Posterior cingulate gyrus (tissue), 11 donors: ENCODE data around the gene DBNDD1.
A peak's percentile ranks its signal among the peaks of the same experiment; 100 is the strongest.
"Not testable (repeated sequence)": the region's sequence is repeated elsewhere in the genome, so short reads cannot be mapped to it uniquely, and the experiment has no call there.

Experiments
- DNase-seq, 10 donors: peaks; one replicate each; pipeline versions ENCODE4 v3.0.0 to v3.0.0-alpha.2; 2020 to 2021; ENCODE audit warnings: mixed read lengths in 3 of 10
- intact Hi-C: fragments of 100-400 bp; cut with DNase I; formaldehyde crosslinking; loops from one replicate; pipeline ENCODE4 v1.15.1; 2023

DBNDD1 gene, protein sequence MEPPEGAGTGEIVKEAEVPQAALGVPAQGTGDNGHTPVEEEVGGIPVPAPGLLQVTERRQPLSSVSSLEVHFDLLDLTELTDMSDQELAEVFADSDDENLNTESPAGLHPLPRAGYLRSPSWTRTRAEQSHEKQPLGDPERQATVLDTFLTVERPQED

DNA sequence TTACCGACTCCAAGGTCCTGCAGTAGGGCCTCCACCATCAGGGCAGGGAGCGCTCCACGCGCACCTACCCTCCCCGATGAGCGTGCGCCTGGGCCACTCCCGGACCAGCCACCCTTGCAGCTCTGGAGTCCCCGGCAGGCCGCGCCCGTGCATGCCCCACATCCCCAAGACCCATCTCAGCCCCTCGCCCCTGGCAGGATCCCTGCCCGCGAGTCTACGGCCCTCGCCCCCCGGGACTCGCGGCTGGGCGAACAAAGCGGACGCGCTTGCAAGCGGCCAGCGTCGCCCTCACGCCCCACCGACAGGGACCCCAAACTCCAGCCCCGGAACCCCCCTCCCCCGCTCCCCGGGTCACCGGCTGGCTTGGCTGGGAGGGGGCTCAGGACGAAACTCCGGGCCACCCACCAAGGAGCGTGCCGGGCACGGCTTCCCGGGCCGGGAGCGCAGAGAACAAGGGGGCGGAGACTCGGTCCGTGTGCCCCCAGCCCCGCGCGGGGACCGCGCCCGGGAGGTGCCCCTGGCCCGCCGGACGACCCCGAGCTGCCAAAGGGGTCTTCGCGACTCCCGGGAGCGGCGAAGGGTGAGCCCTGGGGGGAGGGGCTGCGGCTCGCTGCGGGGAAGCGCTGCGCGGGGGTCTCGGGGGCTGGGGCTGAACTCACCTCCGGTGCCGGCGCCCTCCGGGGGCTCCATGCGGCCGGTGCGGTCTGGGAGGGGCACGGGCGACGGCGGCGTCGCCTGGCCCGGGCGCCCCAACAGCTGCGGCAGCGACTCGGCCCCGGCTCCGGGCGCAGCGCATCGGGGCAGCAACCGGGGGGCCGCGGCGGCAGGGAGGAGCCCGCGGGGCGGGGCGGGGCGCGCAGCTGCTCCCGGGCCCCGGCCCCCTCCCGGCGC is at the start of gene DBNDD1:
DBNDD1 (minus strand) TSS at position 805 of the 891 bp plus-strand sequence; CDS start at position 690, 115 bp downstream.
- intact Hi-C loops, result loop anchor here (5.0 kb wide), 1 partner anchor 47 kb away; no protein-coding TSS in a partner anchor
- peak in 5 of 10 donors; percentile 40 to 90 (median 53) for DNase-seq

DNA sequence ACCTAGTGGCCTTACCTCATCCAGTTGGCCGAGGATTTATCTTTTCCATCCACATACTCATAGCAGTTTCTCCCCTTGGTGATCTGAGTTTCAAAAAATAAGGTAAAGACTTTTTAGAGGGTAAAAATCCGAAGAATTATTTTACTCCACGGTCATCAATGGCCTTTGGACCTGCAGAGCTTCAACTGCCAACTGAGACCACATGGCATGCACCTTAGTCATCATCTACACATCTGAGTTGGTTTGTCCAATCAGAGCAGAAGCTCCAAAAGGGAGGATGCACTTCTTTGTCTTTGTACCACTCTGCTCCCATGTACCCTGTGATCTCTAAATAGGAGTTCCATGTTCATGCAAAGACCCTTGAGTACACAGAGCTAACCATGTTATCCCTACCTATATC is 42.2 kb upstream of the DBNDD1 start:
- DNase-seq, result no peak
- intact Hi-C loops, result no loop called here

DNA sequence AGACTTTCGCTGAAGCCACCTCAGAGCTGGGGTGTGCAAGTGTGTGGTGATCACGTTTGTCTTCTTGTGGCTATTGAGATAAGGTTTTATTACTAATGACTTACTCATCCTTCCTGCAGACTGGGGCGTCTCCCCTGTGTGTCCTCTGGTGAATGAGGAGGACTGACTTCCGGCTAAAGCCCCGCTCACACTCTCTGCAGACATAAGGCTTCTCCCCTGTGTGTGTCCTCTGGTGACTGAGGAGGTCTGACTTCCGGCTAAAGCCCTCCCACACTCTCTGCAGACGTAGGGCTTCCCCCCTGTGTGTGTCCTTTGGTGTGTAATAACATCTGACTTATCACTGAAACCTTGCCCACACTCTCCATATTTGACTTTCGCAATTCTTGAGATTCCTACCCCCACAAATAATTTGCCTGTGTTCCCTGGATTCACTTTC is 38.5 kb upstream of the DBNDD1 start:
- intact Hi-C loops, result no loop called here
- peak in 1 of 10 donors; percentile 1 for DNase-seq

DNA sequence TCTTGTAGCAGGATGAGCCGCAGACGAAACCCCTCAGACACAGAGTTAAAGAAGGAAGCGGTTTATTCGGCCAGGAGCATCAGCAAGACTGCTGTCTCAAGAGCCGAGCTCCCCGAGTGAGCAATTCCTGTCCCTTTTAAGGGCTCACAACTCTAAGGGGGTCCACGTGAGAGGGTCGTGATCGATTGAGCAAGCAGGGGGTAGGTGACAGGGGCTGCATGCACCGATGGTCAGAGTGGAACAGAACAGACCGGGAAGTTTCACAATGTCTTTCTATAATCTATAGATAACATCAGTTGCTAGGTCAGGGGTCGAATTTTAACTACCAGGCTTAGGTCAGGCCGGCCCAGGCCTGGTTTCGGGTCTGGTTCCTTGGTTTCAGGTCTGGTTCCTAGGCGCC is 37.3 kb upstream of the DBNDD1 start:
- intact Hi-C loops, result not testable (repeated sequence)
- peak in 1 of 10 donors; percentile 24 for DNase-seq

DNA sequence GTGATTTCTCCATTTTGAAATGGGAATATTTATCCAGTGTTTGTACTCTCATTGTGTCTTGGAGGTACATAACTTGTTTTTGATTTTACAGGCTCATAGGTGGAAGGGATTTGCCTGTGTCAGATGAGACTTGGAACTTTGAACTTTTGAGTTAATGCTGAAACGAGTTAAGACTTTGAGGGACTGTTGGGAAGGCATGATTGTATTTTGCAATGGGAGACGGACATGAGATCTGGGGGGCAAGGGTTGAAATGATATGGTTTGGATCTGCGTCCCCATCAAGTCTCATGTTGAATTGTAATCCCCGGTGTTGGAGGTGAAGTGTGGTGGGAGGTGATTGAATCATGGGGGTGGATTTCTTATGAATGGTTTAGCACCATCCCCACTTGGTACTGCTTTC is 36.1 kb upstream of the DBNDD1 start:
- DNase-seq, result no peak
- intact Hi-C loops, result no loop called here

DNA sequence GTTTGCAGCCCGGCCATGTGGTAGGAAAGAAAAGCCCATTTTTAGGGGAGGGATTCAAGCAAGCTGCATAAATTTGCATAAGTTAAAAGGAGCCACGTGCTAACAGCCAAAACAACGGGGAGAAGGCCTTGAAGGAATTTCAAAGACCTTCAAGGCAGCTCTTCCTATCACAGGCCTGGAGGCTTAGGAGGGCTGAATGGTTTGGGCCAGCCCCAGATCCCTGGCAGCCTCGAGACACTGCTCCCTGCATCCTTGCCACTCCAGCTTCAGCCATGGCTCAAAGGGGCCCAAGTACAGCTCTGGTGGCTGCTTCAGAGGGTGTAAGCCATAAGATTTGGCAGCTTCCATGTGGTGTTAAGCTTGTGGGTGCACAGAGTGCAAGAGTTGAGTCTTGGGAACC is 35.3 kb upstream of the DBNDD1 start:
- DNase-seq, result peak in 1 of 10 donors; percentile 24
- intact Hi-C loops, result no loop called here

DNA sequence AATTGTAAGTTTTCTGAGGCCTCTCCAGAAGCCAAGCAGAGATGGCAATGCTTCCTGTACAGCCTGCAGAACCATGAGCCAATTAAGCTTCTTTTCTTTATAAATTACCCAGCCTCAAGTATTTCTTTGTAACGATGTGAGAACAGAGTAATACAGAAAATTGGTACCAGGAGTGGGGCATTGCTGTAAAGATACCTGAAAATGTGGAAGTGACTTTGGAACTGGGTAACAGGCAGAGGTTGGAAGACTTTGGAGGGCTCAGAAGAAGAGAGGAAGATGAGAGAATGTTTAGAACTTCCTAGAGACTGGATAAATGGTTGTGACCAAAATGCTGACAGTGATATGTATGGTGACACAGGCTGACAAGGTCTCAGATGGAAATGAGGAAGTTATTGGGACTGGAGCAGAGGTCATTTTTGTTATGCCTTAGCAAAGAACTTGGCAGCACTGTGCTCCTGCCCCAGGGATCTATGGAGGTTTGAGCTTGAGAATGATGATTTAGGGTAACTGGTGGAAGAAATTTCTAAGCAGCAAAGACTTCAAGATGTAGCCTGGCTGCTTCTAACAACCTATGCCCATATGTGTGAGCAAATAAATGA is 34.7 kb upstream of the DBNDD1 start:
- intact Hi-C loops, result no loop called here
- peak in 1 of 10 donors; percentile 4 for DNase-seq

DNA sequence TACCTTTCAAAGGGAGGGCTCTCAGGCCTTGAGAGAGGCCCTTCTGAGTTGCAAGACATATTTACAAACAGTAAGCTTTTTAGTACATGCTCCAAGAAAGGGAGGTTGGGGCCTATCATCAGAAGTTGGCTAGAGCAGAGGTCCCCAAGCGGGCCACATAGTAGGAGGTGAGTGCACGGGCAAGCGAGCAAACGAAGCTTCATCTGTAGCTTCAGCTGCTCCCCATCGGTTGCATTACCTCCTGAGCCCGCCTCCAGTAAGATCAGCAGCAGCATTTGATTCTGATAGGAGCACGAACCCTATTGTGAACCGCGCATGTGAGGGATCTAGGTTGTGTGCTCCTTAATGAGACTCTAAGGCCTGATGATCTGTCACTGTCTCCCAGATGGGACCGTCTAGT is 31.7 kb upstream of the DBNDD1 start:
- intact Hi-C loops, result no loop called here
- peak in 1 of 10 donors; percentile 38 for DNase-seq

DNA sequence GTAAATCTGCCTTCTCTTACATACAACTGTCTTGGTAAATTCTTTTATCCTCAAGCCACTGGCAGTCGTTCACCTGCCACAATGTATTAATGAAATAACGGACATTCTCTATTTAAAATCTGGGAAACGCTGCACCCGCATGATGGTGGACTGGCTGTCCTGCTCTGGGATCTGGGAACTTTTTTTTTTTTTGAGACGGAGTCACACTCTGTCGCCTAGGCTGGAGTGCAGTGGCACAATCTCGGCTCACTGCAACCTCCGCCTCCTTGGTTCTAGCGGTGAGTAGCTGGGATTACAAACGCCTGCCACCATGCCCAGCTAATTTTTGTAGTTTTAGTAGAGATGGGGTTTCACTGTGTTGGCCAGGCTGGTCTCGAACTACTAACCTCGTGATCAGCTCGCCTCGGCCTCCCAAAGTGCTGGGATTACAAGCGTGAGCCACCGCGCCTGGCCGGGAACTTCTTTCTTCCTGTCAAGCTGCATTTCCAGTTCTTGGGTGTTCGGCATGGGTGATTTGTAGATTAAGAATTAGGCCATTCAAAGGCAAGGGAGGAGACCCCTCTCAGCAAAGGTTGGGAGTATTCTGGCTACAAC is 29.6 kb upstream of the DBNDD1 start:
- peak in 1 of 10 donors; percentile 58 for DNase-seq
- intact Hi-C loops, result no loop called here

DNA sequence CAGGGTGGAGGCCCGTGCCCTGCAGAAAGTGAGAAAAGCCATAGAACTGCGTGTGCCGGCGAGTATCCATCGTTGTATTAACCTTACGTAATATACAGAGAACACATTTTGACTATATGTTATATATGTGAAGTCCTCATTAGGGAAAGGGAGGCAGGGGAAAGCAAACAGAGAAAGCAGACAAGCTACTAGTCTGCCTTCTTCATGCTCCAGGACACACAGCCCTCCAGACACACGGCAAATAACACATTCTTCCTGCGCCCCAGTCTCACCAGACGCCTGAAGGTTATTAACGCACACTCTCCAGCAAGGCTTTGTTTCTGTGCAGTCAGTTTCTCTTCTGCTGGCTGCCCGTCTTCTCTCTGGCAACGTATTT is 29.1 kb upstream of the DBNDD1 start:
- intact Hi-C loops, result no loop called here
- peak in 2 of 10 donors; percentile 4 to 55 for DNase-seq

DNA sequence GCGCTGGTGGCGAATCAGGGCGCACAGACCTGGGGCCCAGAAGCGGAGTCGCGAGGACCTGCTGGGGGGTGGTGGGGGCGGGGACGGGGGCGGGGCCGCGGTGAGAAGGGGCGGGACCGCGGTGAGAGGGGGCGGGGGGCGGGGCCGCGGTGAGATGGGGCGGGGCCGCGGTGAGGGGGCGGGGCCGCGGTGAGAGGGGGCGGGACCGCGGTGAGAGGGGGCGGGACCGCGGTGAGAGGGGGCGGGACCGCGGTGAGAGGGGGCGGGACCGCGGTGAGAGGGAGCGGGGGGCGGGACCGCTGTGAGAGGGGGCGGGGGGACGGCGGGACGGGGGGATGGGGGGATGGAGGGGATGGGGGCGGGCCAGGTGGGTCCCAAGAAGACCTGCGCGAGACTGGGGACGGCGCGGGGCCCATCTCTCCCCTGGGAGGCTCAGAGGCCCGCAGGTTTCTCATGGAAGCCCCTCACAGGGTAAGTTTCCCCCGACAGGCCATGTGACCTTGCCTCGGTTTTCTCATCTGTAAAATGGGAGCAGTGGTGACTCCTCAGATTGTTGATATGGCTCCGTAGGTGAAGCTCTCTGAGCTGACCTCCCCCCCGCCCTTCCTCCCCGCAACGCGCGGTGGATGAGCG is 28.6 kb upstream of the DBNDD1 start:
- DNase-seq, result peak in 1 of 10 donors; percentile 59
- intact Hi-C loops, result no loop called here

DNA sequence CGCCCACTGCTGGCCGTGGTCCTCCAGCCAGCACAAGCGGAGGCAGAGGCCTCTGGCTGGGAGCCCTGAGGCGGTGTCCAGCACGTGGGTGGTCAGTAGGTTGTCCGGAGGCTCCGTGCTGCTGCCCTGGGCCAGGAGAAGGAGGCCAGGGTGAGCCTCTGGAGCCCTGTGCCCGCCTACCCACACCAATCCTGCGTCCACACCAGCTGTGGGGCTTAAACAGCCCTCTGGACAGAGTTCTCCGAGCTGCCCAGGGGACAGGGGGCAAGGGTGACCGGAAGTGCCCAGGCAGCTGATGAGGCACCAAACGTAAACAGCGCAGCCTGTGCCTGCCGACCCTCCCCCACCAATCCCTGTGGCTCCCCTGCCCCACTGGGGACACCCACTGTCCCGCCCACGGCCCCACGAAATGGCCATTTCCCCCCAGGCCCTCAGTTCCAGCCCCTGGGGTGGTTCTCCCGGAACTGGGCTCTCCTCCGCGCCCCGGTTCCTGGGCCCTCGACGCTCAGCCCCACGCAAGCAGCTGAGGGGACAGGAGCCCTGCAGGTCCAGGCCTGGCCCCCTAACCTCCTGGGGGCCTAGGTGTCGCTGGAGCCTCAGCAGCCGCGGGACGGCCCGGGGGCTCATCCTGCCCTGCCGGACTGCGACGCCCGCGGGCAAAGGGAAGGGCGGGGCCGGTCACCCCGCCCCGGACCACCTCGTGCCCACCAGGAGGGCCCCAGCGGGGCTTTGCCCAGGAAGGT is 27.9 kb upstream of the DBNDD1 start:
- DNase-seq, result peak in 3 of 10 donors; percentile 29 to 86 (median 76)
- intact Hi-C loops, result no loop called here

DNA sequence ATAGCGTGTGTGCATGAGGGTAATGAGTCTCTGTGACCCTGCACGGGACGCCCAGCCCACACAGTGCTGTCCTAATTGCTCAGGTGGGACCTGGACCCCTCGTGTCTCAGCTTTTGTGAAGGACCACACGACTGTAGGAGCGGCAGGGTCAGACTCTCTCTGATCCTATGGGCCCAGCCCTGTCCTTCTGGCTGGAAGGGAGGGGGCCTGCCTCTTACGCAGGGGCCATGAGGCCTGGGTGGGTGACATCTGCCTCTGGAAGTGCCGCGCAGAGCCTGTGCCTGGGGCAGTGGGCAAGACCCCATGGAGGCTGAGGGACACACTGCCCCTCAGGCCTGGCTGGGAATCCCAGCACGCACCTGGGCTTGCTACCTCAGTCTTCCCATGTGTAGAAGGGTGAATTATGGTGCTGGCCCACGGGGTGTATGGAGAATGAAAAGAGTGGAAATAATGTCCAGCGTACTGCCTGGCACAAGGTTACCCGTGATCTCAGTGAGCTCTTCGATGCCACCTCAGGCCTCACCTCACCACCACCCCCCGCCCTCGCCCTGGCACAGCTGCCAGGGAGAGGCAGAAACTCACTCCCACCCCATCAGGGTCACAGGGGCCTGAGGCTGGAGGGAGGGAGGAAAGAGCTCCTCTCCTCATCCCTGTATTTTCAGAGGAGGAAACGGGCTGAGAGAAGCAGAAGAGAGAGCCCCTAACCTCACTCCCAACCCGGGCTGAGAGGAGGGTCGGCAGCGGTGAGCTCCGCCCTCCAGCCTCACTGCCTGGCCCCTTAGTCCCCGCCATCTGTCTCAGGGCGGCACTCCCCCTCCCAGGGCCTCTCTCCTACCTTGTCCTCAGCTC is 27.1 kb upstream of the DBNDD1 start:
- DNase-seq, result peak in 2 of 10 donors; percentile 69 to 81
- intact Hi-C loops, result no loop called here

DNA sequence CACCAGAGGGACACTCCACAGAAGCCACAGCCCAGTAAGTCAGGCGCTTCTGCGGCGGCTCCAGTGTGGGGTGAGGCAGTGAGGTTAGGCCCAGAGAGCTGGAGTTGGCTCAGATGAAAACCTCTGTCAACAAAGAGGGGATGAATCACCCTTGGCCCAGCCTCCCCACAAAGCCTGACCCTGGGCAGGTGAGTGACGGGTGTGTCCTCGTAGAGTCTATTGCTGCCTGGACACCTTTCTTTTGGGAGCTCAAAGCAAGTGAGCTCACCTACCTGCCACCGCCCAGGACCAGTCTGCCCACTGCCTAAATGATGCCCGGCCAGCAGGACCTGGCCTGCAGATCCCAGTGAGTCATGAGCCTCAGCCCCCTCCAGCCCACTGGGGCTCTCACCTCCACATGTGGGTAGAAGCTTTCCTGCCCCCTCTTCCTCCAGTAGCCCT is 24.9 kb upstream of the DBNDD1 start:
- DNase-seq, result peak in 2 of 10 donors; percentile 44 to 68
- intact Hi-C loops, result no loop called here

DNA sequence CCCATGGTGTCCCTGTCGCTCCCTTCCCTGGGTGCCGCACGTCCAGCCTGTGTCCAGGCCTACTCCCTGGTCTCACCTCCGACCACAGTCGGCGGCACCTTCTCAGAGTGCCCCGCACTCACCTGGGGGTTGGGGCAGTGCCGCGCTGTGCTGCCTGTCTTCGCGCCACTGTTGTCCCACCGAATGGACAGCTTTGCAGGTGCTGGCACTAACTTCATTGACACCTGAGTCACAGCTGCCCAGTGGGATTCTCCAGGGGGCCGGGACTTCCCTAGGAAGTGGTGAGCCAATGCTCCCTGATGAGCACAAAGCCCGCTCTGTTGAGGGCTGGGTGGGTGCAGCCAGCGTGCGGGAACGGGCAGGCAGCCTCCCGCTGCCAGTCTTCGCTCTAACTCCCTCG is 24.3 kb upstream of the DBNDD1 start:
- peak in 2 of 10 donors; percentile 35 to 67 for DNase-seq
- intact Hi-C loops, result no loop called here

DNA sequence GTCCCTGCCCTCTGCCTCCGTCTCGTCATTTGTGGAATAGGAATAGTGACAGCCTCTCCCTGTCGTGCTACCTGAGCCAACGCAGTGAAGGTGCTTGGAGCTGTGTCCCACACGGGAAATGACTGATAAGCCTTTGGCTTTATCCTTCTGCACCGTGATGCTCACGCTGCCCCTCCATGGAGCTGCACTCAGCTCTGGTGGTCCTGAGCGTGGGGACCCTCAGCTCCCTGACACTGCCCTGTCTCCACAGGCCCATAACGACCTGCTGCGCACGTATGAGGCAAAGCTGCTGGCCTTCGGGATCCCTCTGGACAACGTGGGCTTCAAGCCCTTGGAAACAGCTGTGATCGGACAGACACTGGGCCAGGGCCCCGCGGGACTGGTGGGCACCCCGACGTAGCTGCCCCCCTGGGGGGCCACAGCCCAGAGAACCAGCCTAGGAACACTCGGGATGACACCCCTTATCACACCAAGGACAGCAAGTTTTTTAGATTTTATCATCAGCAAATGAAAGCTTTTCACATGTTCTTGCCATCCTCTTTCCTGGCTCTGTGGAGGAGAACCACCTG is 23.8 kb upstream of the DBNDD1 start:
- peak in 1 of 10 donors; percentile 52 for DNase-seq
- intact Hi-C loops, result no loop called here

DNA sequence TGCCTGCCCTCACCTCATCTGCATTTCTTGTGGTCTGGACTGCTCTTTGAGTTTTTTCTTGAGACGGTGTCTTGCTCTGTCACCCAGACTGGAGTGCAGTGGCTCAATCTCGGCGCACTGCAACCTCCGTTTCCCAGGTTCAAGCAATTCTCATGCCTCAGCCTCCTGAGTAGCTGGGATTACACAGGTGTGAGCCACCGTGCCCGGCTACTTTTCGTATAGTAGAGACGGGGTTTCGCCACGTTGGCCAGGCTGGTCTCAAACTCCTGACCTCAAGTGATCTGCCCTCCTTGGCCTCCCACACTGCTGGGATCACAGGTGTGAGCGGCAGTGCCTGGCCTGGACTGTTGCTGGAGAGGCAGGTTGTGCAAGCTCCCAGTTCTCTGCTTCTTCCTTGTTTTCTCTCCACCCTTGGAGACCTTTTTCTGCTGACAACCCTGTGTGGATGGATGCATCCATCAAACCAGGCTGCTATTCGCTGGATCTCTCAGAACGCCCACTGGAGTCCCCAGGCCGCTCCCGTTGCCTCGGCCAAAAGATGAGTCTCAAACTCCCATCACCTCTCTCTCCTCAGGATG is 22.7 kb upstream of the DBNDD1 start:
- intact Hi-C loops, result no loop called here
- peak in 2 of 10 donors; percentile 38 to 40 for DNase-seq
